Activated naive CD8-positive, alpha-beta T cell (primary cell): Measurements from ENCODE around the gene GFM2.
"Not testable (repeated sequence)": the region's sequence is repeated elsewhere in the genome, so short reads cannot be mapped to it uniquely, and the experiment has no call there.

Experiments
- H3K27ac Mint-ChIP-seq: one replicate; pipeline ENCODE4 v1.8.0; 2021; ENCODE audit warnings: mixed read lengths
- H3K27me3 Mint-ChIP-seq: one replicate; pipeline ENCODE4 v1.8.0; 2021; ENCODE audit warnings: mixed read lengths
- H3K36me3 Mint-ChIP-seq: one replicate; pipeline ENCODE4 v1.8.0; 2021; ENCODE audit warnings: mixed read lengths
- H3K4me1 Mint-ChIP-seq: one replicate; pipeline ENCODE4 v1.8.0; 2021; ENCODE audit warnings: low read depth, mixed read lengths
- H3K4me3 Mint-ChIP-seq: one replicate; pipeline ENCODE4 v1.8.0; 2021; ENCODE audit warnings: mild to moderate bottlenecking, mixed read lengths
- H3K9me3 Mint-ChIP-seq: one replicate; pipeline ENCODE4 v1.8.0; 2021; ENCODE audit warnings: low read depth, mixed read lengths

Gene GFM2

GRCh38 chr5:74766849-74767578 is at the start of gene GFM2, which contains the start of gene NSA2:
TSS of gene GFM2 (minus strand) at chr5:74767117. CDS start at chr5:74763742, 3,375 bp downstream.
TSS of gene NSA2 (plus strand) at chr5:74767249. CDS start at chr5:74767361, 112 bp downstream.
- H3K27me3 Mint-ChIP-seq, result no peaks in the 10 kb centered on the region
- H3K36me3 Mint-ChIP-seq, result peaks cover 8% of the 10 kb centered on the region
- H3K9me3 Mint-ChIP-seq, result no peaks in the 10 kb centered on the region
- H3K27ac Mint-ChIP-seq, result peak within 1 kb of the TSS; percentile 97
- H3K4me3 Mint-ChIP-seq, result peak within 1 kb of the TSS; percentile 100
- peaks cover 41% of the 10 kb centered on the region for H3K4me1 Mint-ChIP-seq

- no peak overlapping the region for H3K27ac Mint-ChIP-seq
- H3K27me3 Mint-ChIP-seq, result no peaks in the 10 kb centered on the region
- no peak overlapping the region for H3K4me3 Mint-ChIP-seq
- no peaks in the 10 kb centered on the region for H3K9me3 Mint-ChIP-seq
- H3K4me1 Mint-ChIP-seq, result peaks cover 3% of the 10 kb centered on the region
- peaks cover 11% of the 10 kb centered on the region for H3K36me3 Mint-ChIP-seq
Measured at GRCh38 chr5:74810915-74811314, 44.0 kb upstream of the GFM2 start.

GRCh38 chr5:74801941-74802340 is 35.0 kb upstream of the GFM2 start:
- Mint-ChIP-seq H3K9me3 (no peaks in the 10 kb centered on the region), H3K4me1 (no peaks in the 10 kb centered on the region), H3K4me3 (no peak overlapping the region), H3K27me3 (no peaks in the 10 kb centered on the region), H3K36me3 (peaks cover 3% of the 10 kb centered on the region), H3K27ac (peak overlapping the region; percentile 6)

- Mint-ChIP-seq H3K4me3 (no peak overlapping the region), H3K9me3 (no peaks in the 10 kb centered on the region), H3K27me3 (no peaks in the 10 kb centered on the region), H3K4me1 (no peaks in the 10 kb centered on the region), H3K36me3 (peaks cover 3% of the 10 kb centered on the region), H3K27ac (no peak overlapping the region)
Measured at GRCh38 chr5:74801197-74801596, 34.3 kb upstream of the GFM2 start.

- H3K27ac Mint-ChIP-seq, result no peak overlapping the region
- no peak overlapping the region for H3K4me3 Mint-ChIP-seq
- H3K4me1 Mint-ChIP-seq, result no peaks in the 10 kb centered on the region
- H3K36me3 Mint-ChIP-seq, result peaks cover 10% of the 10 kb centered on the region
- no peaks in the 10 kb centered on the region for H3K27me3 Mint-ChIP-seq
- H3K9me3 Mint-ChIP-seq, result no peaks in the 10 kb centered on the region
Measured at GRCh38 chr5:74798977-74799911, 32.3 kb upstream of the GFM2 start.

- H3K4me3 Mint-ChIP-seq, H3K27ac Mint-ChIP-seq: not testable (repeated sequence)
- peaks cover 19% of the 10 kb centered on the region for H3K36me3 Mint-ChIP-seq
Measured at GRCh38 chr5:74791669-74792068, 24.8 kb upstream of the GFM2 start.

GRCh38 chr5:74787424-74787823 is 20.5 kb upstream of the GFM2 start:
- no peaks in the 10 kb centered on the region for H3K27me3 Mint-ChIP-seq
- no peak overlapping the region for H3K27ac Mint-ChIP-seq
- no peak overlapping the region for H3K4me3 Mint-ChIP-seq
- H3K36me3 Mint-ChIP-seq, result peaks cover 8% of the 10 kb centered on the region
- H3K9me3 Mint-ChIP-seq, result no peaks in the 10 kb centered on the region
- H3K4me1 Mint-ChIP-seq, result no peaks in the 10 kb centered on the region

More at GRCh38 chr5:74791669-74792068, 24.8 kb upstream of the GFM2 start:
- not testable (repeated sequence) for H3K4me1 Mint-ChIP-seq, H3K27me3 Mint-ChIP-seq, H3K9me3 Mint-ChIP-seq

- no peaks in the 10 kb centered on the region for H3K9me3 Mint-ChIP-seq
- H3K27ac Mint-ChIP-seq, result no peak overlapping the region
- no peaks in the 10 kb centered on the region for H3K4me1 Mint-ChIP-seq
- H3K4me3 Mint-ChIP-seq, result no peak overlapping the region
- H3K27me3 Mint-ChIP-seq, result no peaks in the 10 kb centered on the region
- H3K36me3 Mint-ChIP-seq, result peaks cover 5% of the 10 kb centered on the region
Measured at GRCh38 chr5:74786851-74787250, 19.9 kb upstream of the GFM2 start.

GRCh38 chr5:74778609-74779008 is 11.7 kb upstream of the GFM2 start:
- Mint-ChIP-seq H3K9me3 (no peaks in the 10 kb centered on the region), H3K4me1 (peaks cover 3% of the 10 kb centered on the region), H3K27ac (no peak overlapping the region), H3K27me3 (no peaks in the 10 kb centered on the region), H3K4me3 (no peak overlapping the region), H3K36me3 (peaks cover 2% of the 10 kb centered on the region)

- Mint-ChIP-seq H3K36me3 (peaks cover 9% of the 10 kb centered on the region), H3K27ac (no peak overlapping the region), H3K9me3 (no peaks in the 10 kb centered on the region), H3K4me3 (no peak overlapping the region), H3K4me1 (peaks cover 22% of the 10 kb centered on the region), H3K27me3 (no peaks in the 10 kb centered on the region)
Measured at GRCh38 chr5:74772359-74772758, 5.4 kb upstream of the GFM2 start.

GRCh38 chr5:74767579-74767913 is 629 bp upstream of the GFM2 start:
- no peaks in the 10 kb centered on the region for H3K9me3 Mint-ChIP-seq

GRCh38 chr5:74766418-74766848 is 484 bp downstream of the GFM2 start:
- peaks cover 46% of the 10 kb centered on the region for H3K4me1 Mint-ChIP-seq
- H3K27ac Mint-ChIP-seq, result peak overlapping the region; percentile 97
- H3K27me3 Mint-ChIP-seq, result no peaks in the 10 kb centered on the region
- H3K4me3 Mint-ChIP-seq, result peak overlapping the region; percentile 100
- H3K9me3 Mint-ChIP-seq, result no peaks in the 10 kb centered on the region
- peaks cover 8% of the 10 kb centered on the region for H3K36me3 Mint-ChIP-seq

More at GRCh38 chr5:74767579-74767913, 629 bp upstream of the GFM2 start:
- no peaks in the 10 kb centered on the region for H3K27me3 Mint-ChIP-seq
- peaks cover 7% of the 10 kb centered on the region for H3K36me3 Mint-ChIP-seq
- peaks cover 37% of the 10 kb centered on the region for H3K4me1 Mint-ChIP-seq
- H3K27ac Mint-ChIP-seq, result peak overlapping the region; percentile 97
- peak overlapping the region; percentile 100 for H3K4me3 Mint-ChIP-seq

GRCh38 chr5:74765929-74766328 is 988 bp downstream of the GFM2 start:
- peaks cover 49% of the 10 kb centered on the region for H3K4me1 Mint-ChIP-seq
- peak overlapping the region; percentile 100 for H3K4me3 Mint-ChIP-seq
- no peak overlapping the region for H3K27ac Mint-ChIP-seq
- no peaks in the 10 kb centered on the region for H3K27me3 Mint-ChIP-seq
- no peaks in the 10 kb centered on the region for H3K9me3 Mint-ChIP-seq
- H3K36me3 Mint-ChIP-seq, result peaks cover 8% of the 10 kb centered on the region

GRCh38 chr5:74765201-74765600 is 1.7 kb downstream of the GFM2 start:
- Mint-ChIP-seq H3K27ac (no peak overlapping the region), H3K4me1 (peaks cover 49% of the 10 kb centered on the region), H3K4me3 (peak overlapping the region; percentile 100)

GRCh38 chr5:74763504-74763903 is 3.4 kb downstream of the GFM2 start:
- H3K9me3 Mint-ChIP-seq, result no peaks in the 10 kb centered on the region
- H3K4me3 Mint-ChIP-seq, result no peak overlapping the region
- peaks cover 49% of the 10 kb centered on the region for H3K4me1 Mint-ChIP-seq
- H3K27ac Mint-ChIP-seq, result no peak overlapping the region
- H3K36me3 Mint-ChIP-seq, result peaks cover 5% of the 10 kb centered on the region
- no peaks in the 10 kb centered on the region for H3K27me3 Mint-ChIP-seq

More at GRCh38 chr5:74765201-74765600, 1.7 kb downstream of the GFM2 start:
- H3K36me3 Mint-ChIP-seq, result peaks cover 3% of the 10 kb centered on the region
- no peaks in the 10 kb centered on the region for H3K27me3 Mint-ChIP-seq
- H3K9me3 Mint-ChIP-seq, result no peaks in the 10 kb centered on the region
